ENCODE data around the gene ADAM33.

Gene ADAM33

DNA sequence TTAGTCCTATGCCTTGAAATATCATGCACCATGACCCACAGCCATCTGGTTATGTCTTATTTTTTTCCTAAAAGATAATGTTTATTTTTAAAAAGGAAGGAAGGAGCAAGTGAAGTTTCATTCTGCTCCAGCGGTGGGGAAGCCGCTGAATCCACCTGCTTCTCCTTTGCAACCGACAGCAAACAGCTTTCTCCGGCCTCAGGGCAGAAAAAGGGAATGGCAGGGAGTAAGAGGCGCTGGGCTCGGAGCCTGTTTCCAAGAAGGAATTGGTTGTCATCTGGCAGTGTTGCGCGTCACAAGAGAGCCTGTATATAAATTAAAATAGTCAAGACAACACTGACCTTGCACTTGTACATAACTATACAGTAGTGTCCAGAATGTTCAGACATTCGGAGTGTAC, 32.9 kb downstream of the ADAM33 start:
- Histone ChIP-seq H3K27me3 (ENCODE audit: low read length) (no peaks in the 10 kb centered on the region), H4K20me1 (ENCODE audit: low read depth, low read length) (no peaks in the 10 kb centered on the region), H3K4me3 (ENCODE audit: insufficient read depth, low read length, poor library complexity, severe bottlenecking) (no peak overlapping the region), H3K9me2 (replicated peaks; ENCODE audit: insufficient read depth, low read length) (no peaks in the 10 kb centered on the region), H3K9ac (ENCODE audit: low read length) (no peak overlapping the region), H3K36me3 (ENCODE audit: low read length) (no peaks in the 10 kb centered on the region), H2AFZ (ENCODE audit: low read depth, low read length, severe bottlenecking) (no peak overlapping the region), H3K27ac (ENCODE audit: low read depth, low read length) (no peak overlapping the region), H3K4me2 (ENCODE audit: low read depth, low read length, poor library complexity, severe bottlenecking) (no peak overlapping the region), H3F3A (ENCODE audit: insufficient read depth) (no peaks in the 10 kb centered on the region), H3K9me3 (ENCODE audit: insufficient read depth, low read length) (no peaks in the 10 kb centered on the region), H3K79me2 (ENCODE audit: insufficient read depth, low read length) (no peaks in the 10 kb centered on the region)
- TF ChIP-seq, protein P1, sequence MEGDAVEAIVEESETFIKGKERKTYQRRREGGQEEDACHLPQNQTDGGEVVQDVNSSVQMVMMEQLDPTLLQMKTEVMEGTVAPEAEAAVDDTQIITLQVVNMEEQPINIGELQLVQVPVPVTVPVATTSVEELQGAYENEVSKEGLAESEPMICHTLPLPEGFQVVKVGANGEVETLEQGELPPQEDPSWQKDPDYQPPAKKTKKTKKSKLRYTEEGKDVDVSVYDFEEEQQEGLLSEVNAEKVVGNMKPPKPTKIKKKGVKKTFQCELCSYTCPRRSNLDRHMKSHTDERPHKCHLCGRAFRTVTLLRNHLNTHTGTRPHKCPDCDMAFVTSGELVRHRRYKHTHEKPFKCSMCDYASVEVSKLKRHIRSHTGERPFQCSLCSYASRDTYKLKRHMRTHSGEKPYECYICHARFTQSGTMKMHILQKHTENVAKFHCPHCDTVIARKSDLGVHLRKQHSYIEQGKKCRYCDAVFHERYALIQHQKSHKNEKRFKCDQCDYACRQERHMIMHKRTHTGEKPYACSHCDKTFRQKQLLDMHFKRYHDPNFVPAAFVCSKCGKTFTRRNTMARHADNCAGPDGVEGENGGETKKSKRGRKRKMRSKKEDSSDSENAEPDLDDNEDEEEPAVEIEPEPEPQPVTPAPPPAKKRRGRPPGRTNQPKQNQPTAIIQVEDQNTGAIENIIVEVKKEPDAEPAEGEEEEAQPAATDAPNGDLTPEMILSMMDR (IDR thresholded peaks at IDR 0.05; ENCODE audit: insufficient read depth, low read length, poor library complexity, severe bottlenecking), result no peak
- no peak for TF ChIP-seq EZH2phosphoT487 (conservative IDR thresholded peaks at IDR 0.05; ENCODE audit: low read length)

- Histone ChIP-seq H4K20me1 (ENCODE audit: low read depth, low read length) (no peaks in the 10 kb centered on the region), H3F3A (ENCODE audit: insufficient read depth) (no peaks in the 10 kb centered on the region), H3K9me3 (ENCODE audit: insufficient read depth, low read length) (no peaks in the 10 kb centered on the region), H3K36me3 (ENCODE audit: low read length) (no peaks in the 10 kb centered on the region), H3K9me2 (replicated peaks; ENCODE audit: insufficient read depth, low read length) (no peaks in the 10 kb centered on the region), H3K27ac (ENCODE audit: low read depth, low read length) (no peak overlapping the region), H3K79me2 (ENCODE audit: insufficient read depth, low read length) (no peaks in the 10 kb centered on the region), H3K4me2 (ENCODE audit: low read depth, low read length, poor library complexity, severe bottlenecking) (no peak overlapping the region), H3K9ac (ENCODE audit: low read length) (no peak overlapping the region), H2AFZ (ENCODE audit: low read depth, low read length, severe bottlenecking) (no peak overlapping the region), H3K27me3 (ENCODE audit: low read length) (no peaks in the 10 kb centered on the region), H3K4me3 (ENCODE audit: insufficient read depth, low read length, poor library complexity, severe bottlenecking) (no peak overlapping the region)
- no peak for TF ChIP-seq EZH2phosphoT487 (conservative IDR thresholded peaks at IDR 0.05; ENCODE audit: low read length)
- TF ChIP-seq, protein P1 (IDR thresholded peaks at IDR 0.05; ENCODE audit: insufficient read depth, low read length, poor library complexity, severe bottlenecking), result no peak
These were observed 34.3 kb downstream of the ADAM33 start for GRCh38 chr20:3647473-3647872.

DNA sequence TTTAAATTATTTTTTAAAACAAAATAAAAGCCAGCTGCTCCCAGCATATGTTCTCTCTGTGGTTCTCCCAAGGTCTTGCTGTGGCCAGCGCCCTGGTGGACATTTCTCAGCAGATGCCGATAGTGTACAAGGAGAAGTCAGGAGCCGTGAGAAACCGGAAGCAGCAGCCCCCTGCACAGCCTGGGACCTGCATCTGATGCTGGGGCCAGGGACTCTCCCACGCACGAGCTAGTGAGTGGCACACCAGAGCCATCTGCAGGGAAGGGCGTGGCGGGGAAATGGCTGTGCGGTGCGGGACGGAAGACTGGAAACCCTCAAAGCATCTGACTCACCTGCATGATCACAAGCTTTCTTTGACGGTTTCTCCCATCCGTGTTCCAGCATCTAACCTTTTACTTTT, 35.2 kb downstream of the ADAM33 start:
- Histone ChIP-seq H3F3A (ENCODE audit: insufficient read depth) (no peaks in the 10 kb centered on the region), H4K20me1 (ENCODE audit: low read depth, low read length) (no peaks in the 10 kb centered on the region), H3K36me3 (ENCODE audit: low read length) (no peaks in the 10 kb centered on the region), H3K9me3 (ENCODE audit: insufficient read depth, low read length) (no peaks in the 10 kb centered on the region), H3K9me2 (replicated peaks; ENCODE audit: insufficient read depth, low read length) (no peaks in the 10 kb centered on the region), H3K27ac (ENCODE audit: low read depth, low read length) (no peak overlapping the region), H3K4me2 (ENCODE audit: low read depth, low read length, poor library complexity, severe bottlenecking) (no peak overlapping the region), H3K27me3 (ENCODE audit: low read length) (no peaks in the 10 kb centered on the region), H2AFZ (ENCODE audit: low read depth, low read length, severe bottlenecking) (no peak overlapping the region), H3K79me2 (ENCODE audit: insufficient read depth, low read length) (no peaks in the 10 kb centered on the region), H3K4me3 (ENCODE audit: insufficient read depth, low read length, poor library complexity, severe bottlenecking) (no peak overlapping the region), H3K9ac (ENCODE audit: low read length) (no peak overlapping the region)
- TF ChIP-seq EZH2phosphoT487 (conservative IDR thresholded peaks at IDR 0.05; ENCODE audit: low read length), result no peak
- TF ChIP-seq, protein P1 (IDR thresholded peaks at IDR 0.05; ENCODE audit: insufficient read depth, low read length, poor library complexity, severe bottlenecking), result no peak

- no peak overlapping the region for H3K27ac ChIP-seq (ENCODE audit: low read depth, low read length)
- H3K9ac ChIP-seq (ENCODE audit: low read length), result no peak overlapping the region
- no peaks in the 10 kb centered on the region for H3K79me2 ChIP-seq (ENCODE audit: insufficient read depth, low read length)
- no peaks in the 10 kb centered on the region for H3F3A ChIP-seq (ENCODE audit: insufficient read depth)
- no peak overlapping the region for H3K4me3 ChIP-seq (ENCODE audit: insufficient read depth, low read length, poor library complexity, severe bottlenecking)
- TF ChIP-seq, protein P1 (IDR thresholded peaks at IDR 0.05; ENCODE audit: insufficient read depth, low read length, poor library complexity, severe bottlenecking), result no peak
- TF ChIP-seq EZH2phosphoT487 (conservative IDR thresholded peaks at IDR 0.05; ENCODE audit: low read length), result no peak
- no peaks in the 10 kb centered on the region for H3K27me3 ChIP-seq (ENCODE audit: low read length)
- H3K9me3 ChIP-seq (ENCODE audit: insufficient read depth, low read length), result no peaks in the 10 kb centered on the region
- H3K9me2 ChIP-seq (replicated peaks; ENCODE audit: insufficient read depth, low read length), result no peaks in the 10 kb centered on the region
- H4K20me1 ChIP-seq (ENCODE audit: low read depth, low read length), result no peaks in the 10 kb centered on the region
- H3K36me3 ChIP-seq (ENCODE audit: low read length), result no peaks in the 10 kb centered on the region
- H3K4me2 ChIP-seq (ENCODE audit: low read depth, low read length, poor library complexity, severe bottlenecking), result no peak overlapping the region
- H2AFZ ChIP-seq (ENCODE audit: low read depth, low read length, severe bottlenecking), result no peak overlapping the region
These were observed 35.8 kb downstream of the ADAM33 start for GRCh38 chr20:3646067-3646440.
